GM19324 (cell line): ENCODE results near the gene CD44.

Experiments used
- ATAC-seq: cut with Tn5 transposase; IDR thresholded peaks from one replicate; pipeline ENCODE4 v1.9.1; 2021; ENCODE audit warnings: mild to moderate bottlenecking, moderate library complexity; ENCODE audit not compliant: unreplicated experiment, low FRiP score

CD44 gene

GRCh38 chr11:35155677-35156076 lies 16.7 kb downstream of the CD44 start:
- no peak for ATAC-seq

GRCh38 chr11:35157814-35158700 lies 19.1 kb downstream of the CD44 start:
- no peak for ATAC-seq

- ATAC-seq: no peak
These were observed 19.9 kb downstream of the CD44 start for GRCh38 chr11:35158701-35159510.

GRCh38 chr11:35160246-35160824 lies 21.4 kb downstream of the CD44 start:
- no peak for ATAC-seq

- no peak for ATAC-seq
These were observed 22.1 kb downstream of the CD44 start for GRCh38 chr11:35160902-35161597.

GRCh38 chr11:35162745-35163144 lies 23.8 kb downstream of the CD44 start:
- no peak for ATAC-seq

GRCh38 chr11:35163209-35163608 lies 24.2 kb downstream of the CD44 start:
- ATAC-seq: no peak

GRCh38 chr11:35163702-35164496 lies 24.9 kb downstream of the CD44 start:
- ATAC-seq: peak; percentile 46

- no peak for ATAC-seq
These were observed 26.1 kb downstream of the CD44 start for GRCh38 chr11:35165030-35165422.

GRCh38 chr11:35165423-35166368 lies 26.7 kb downstream of the CD44 start:
- peak; percentile 81 for ATAC-seq

GRCh38 chr11:35166369-35167360 lies 27.7 kb downstream of the CD44 start:
- ATAC-seq: peak; percentile 4

GRCh38 chr11:35167426-35167954 lies 28.5 kb downstream of the CD44 start:
- ATAC-seq: no peak

GRCh38 chr11:35168671-35169070 lies 29.7 kb downstream of the CD44 start:
- no peak for ATAC-seq

GRCh38 chr11:35169112-35169511 lies 30.1 kb downstream of the CD44 start:
- no peak for ATAC-seq

GRCh38 chr11:35169754-35170153 lies 30.8 kb downstream of the CD44 start:
- no peak for ATAC-seq

- no peak for ATAC-seq
These were observed 31.5 kb downstream of the CD44 start for GRCh38 chr11:35170503-35170902.

- no peak for ATAC-seq
These were observed 32.3 kb downstream of the CD44 start for GRCh38 chr11:35171226-35171625.
